NCI-H82 treated with DMSO at 0.1 percent for 48 hours (cell line): ENCODE data around the gene RSF1.

Source experiments
- DNase-seq: peaks from one replicate; lab custom pipeline; 2025; ENCODE audit not compliant: unreplicated experiment; lab: John Stamatoyannopoulos, UW

RSF1 gene

DNA sequence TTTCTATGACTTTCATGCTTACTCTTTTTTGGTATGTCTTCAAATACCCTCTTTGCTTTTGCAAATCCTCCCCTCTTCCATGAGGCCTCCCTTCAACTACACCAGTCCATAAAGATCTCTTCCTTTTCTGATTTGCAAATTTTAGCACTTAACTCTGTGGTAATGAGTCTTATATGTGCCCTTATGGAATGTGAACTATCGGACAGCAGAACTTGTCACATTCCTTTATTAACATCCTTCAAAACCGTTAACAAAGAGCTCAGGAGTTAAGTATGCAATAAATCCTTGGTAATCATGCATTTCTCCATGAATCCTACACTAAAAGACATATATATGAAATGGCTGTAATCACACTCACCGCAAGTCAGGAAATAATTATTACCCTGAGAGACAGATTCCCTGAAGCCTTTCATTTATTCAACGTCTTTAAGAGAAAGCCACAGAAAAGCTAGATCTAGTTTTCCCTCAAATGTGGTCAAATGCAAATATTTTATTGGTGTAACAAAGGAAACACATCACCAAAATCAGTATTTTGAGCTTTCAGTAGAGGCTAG lies 190.3 kb downstream of the RSF1 start:
- no peak for DNase-seq

DNA sequence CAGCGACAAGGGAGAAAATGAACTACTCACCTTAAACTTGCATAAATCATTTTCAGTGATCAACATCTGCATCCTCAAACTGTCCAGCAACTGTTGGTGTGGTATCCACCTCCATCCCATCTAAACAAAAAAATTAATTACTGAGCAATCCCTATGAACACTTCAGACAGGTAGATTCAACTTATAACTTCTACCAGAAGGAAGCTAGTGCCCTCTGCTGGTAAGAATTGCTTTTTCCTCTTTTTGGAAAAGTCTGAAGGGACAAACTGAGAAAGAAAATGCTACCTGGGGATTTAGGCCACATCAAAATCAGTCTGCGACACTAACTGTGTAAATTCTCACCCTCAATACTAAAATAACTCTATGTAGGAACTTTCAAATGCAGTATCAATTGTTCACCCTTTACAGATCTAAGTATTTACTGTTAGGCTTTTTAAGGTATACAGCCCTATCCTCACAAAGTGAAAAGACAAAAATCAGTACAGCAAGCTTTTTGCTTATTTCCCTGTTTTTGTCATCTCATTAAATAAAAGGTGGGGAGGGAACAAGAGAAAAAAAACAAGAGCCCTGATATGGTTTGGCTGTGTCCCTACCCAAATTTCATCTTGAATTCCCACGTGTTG lies 200.8 kb downstream of the RSF1 start:
- DNase-seq = no peak

DNA sequence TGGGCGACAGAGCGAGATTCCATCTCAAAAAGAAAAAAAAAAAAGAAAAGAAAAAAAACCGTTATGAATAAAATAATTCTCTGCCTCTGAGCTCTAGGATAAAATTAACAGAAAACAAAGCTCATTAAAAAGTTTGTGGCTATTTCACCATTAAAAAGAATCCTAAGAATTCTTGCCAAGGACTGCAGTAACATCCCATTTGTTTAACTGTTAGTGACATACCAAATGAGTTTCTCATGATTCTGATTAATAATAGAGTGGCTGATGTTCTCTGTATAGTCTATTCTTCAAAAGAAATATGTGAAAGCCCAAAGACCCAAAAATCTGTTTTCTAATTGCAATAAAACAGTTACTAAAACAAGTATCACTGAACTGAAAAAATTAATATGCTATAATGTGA lies 202.6 kb downstream of the RSF1 start:
- no peak for DNase-seq

DNA sequence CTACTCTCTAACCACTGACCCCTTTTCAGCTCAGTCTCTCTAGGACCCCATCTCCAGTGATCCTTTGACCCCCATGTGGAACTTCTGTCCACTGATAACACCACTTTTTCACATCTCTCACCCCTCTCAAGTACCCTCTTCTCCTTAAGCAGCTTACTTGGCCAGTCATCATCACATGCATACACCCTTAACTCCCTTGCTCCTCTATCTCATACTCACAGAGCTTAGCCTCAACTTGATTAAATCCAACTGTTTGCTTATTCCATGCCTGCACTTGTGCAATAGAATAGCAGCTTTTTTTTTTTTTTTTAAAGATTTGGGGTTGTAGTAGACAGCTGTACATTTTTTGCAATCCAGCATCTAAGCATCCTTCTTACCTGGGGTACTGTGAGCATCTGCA lies 208.6 kb downstream of the RSF1 start:
- no peak for DNase-seq
